Inflammatory macrophage (primary cell): ENCODE results near the gene MLXIP.
"Not testable (repeated sequence)": the region's sequence is repeated elsewhere in the genome, so short reads cannot be mapped to it uniquely, and the experiment has no call there.

ENCODE experiments used
- DNase-seq, 2 donors: peaks; one replicate each; pipeline ENCODE4 v3.0.0-alpha.2; 2020 to 2022

The MLXIP gene

GRCh38 chr12:122096591-122097149 lies 18.1 kb downstream of the MLXIP start:
- DNase-seq: no peak

- DNase-seq: no peak
Observed at GRCh38 chr12:122097584-122097926, 19.0 kb downstream of the MLXIP start.

- DNase-seq: peak; percentile 57 to 76
Observed at GRCh38 chr12:122097927-122098756, 19.6 kb downstream of the MLXIP start.

- DNase-seq: no peak
Observed at GRCh38 chr12:122099280-122099749, 20.8 kb downstream of the MLXIP start.

- no peak for DNase-seq
Observed at GRCh38 chr12:122099856-122100255, 21.3 kb downstream of the MLXIP start.

GRCh38 chr12:122100568-122100967 lies 22.0 kb downstream of the MLXIP start:
- DNase-seq: no peak

GRCh38 chr12:122102331-122102730 lies 23.8 kb downstream of the MLXIP start:
- no peak for DNase-seq

GRCh38 chr12:122104844-122105243 lies 26.3 kb downstream of the MLXIP start:
- peak in 1 of 2 donors; percentile 23 for DNase-seq

GRCh38 chr12:122105496-122105895 lies 26.9 kb downstream of the MLXIP start:
- peak; percentile 27 to 46 for DNase-seq

- DNase-seq: no peak
Observed at GRCh38 chr12:122106843-122107242, 28.3 kb downstream of the MLXIP start.

- no peak for DNase-seq
Observed at GRCh38 chr12:122107261-122107660, 28.7 kb downstream of the MLXIP start.

- DNase-seq: no peak
Observed at GRCh38 chr12:122111089-122111641, 32.6 kb downstream of the MLXIP start.

GRCh38 chr12:122116707-122117535 lies 38.4 kb downstream of the MLXIP start:
- DNase-seq: no peak

- no peak for DNase-seq
Observed at GRCh38 chr12:122117979-122118378, 39.4 kb downstream of the MLXIP start.

- not testable (repeated sequence) for DNase-seq
Observed at GRCh38 chr12:122121341-122121740, 42.8 kb downstream of the MLXIP start.

- no peak for DNase-seq
Observed at GRCh38 chr12:122121745-122122144, 43.2 kb downstream of the MLXIP start.

- DNase-seq: peak; percentile 72
Observed at GRCh38 chr12:122123051-122123760, 44.6 kb downstream of the MLXIP start.

GRCh38 chr12:122123761-122124145 lies 45.2 kb downstream of the MLXIP start:
- no peak for DNase-seq

GRCh38 chr12:122124370-122124769 lies 45.8 kb downstream of the MLXIP start:
- DNase-seq: no peak

GRCh38 chr12:122125452-122126341 lies 47.1 kb downstream of the MLXIP start:
- peak; percentile 6 to 30 for DNase-seq

GRCh38 chr12:122126342-122126635 lies 47.7 kb downstream of the MLXIP start:
- no peak for DNase-seq
